IPS-18c (cell line): ENCODE results near the gene ARRDC3.
A peak's percentile ranks its signal among the peaks of the same experiment; 100 is the strongest.
"Not testable (repeated sequence)": the region's sequence is repeated elsewhere in the genome, so short reads cannot be mapped to it uniquely, and the experiment has no call there.

ENCODE experiments used
- H3K4me3 ChIP-seq: 2 replicates; pipeline ENCODE4 v1.7.0; 2013; ENCODE audit warnings: low read depth, mild to moderate bottlenecking, low read length, moderate library complexity; ENCODE audit not compliant: insufficient read depth
- H3K9me3 ChIP-seq: one replicate; pipeline ENCODE4 v1.6.1; 2013; ENCODE audit warnings: mild to moderate bottlenecking, low read length, moderate library complexity; ENCODE audit not compliant: control insufficient read depth, insufficient read depth

The ARRDC3 gene

GRCh38 chr5:91390268-91390667, 7.2 kb upstream of the ARRDC3 start:
- Histone ChIP-seq H3K9me3 (no peaks in the 10 kb centered on the region), H3K4me3 (no peak overlapping the region)

- not testable (repeated sequence) for H3K9me3 ChIP-seq, H3K4me3 ChIP-seq
These were observed 6.4 kb upstream of the ARRDC3 start for GRCh38 chr5:91389555-91389954.

- no peaks in the 10 kb centered on the region for H3K9me3 ChIP-seq
- no peak overlapping the region for H3K4me3 ChIP-seq
These were observed 5.2 kb upstream of the ARRDC3 start for GRCh38 chr5:91388362-91388761.

- no peak overlapping the region for H3K4me3 ChIP-seq
These were observed 3.0 kb upstream of the ARRDC3 start for GRCh38 chr5:91386120-91386519.

GRCh38 chr5:91385596-91385995, 2.5 kb upstream of the ARRDC3 start:
- H3K9me3 ChIP-seq, H3K4me3 ChIP-seq: not testable (repeated sequence)

More at GRCh38 chr5:91386120-91386519, 3.0 kb upstream of the ARRDC3 start:
- H3K9me3 ChIP-seq = no peaks in the 10 kb centered on the region

- H3K9me3 ChIP-seq = no peaks in the 10 kb centered on the region
- no peak overlapping the region for H3K4me3 ChIP-seq
These were observed 1.7 kb upstream of the ARRDC3 start for GRCh38 chr5:91384671-91385430.

GRCh38 chr5:91383956-91384300, 811 bp upstream of the ARRDC3 start:
- Histone ChIP-seq H3K4me3 (peak overlapping the region; percentile 91), H3K9me3 (no peaks in the 10 kb centered on the region)

- H3K9me3 ChIP-seq = no peaks in the 10 kb centered on the region
These were observed 539 bp downstream of the ARRDC3 start for GRCh38 chr5:91382530-91383026.

GRCh38 chr5:91381774-91382359, 1.2 kb downstream of the ARRDC3 start:
- H3K4me3 ChIP-seq = peak overlapping the region; percentile 91
- no peaks in the 10 kb centered on the region for H3K9me3 ChIP-seq

More at GRCh38 chr5:91382530-91383026, 539 bp downstream of the ARRDC3 start:
- H3K4me3 ChIP-seq = peak overlapping the region; percentile 91

GRCh38 chr5:91381239-91381773, 1.8 kb downstream of the ARRDC3 start:
- no peaks in the 10 kb centered on the region for H3K9me3 ChIP-seq
- H3K4me3 ChIP-seq = peak overlapping the region; percentile 91

GRCh38 chr5:91380491-91381238, 2.5 kb downstream of the ARRDC3 start:
- Histone ChIP-seq H3K9me3 (no peaks in the 10 kb centered on the region), H3K4me3 (peak overlapping the region; percentile 91)

- H3K9me3 ChIP-seq = no peaks in the 10 kb centered on the region
- H3K4me3 ChIP-seq = peak overlapping the region; percentile 91
These were observed 3.1 kb downstream of the ARRDC3 start for GRCh38 chr5:91379914-91380490.

- H3K9me3 ChIP-seq = no peaks in the 10 kb centered on the region
- H3K4me3 ChIP-seq = peak overlapping the region; percentile 61
These were observed 3.7 kb downstream of the ARRDC3 start for GRCh38 chr5:91379246-91379913.

- no peak overlapping the region for H3K4me3 ChIP-seq
- H3K9me3 ChIP-seq = no peaks in the 10 kb centered on the region
These were observed 4.3 kb downstream of the ARRDC3 start for GRCh38 chr5:91378752-91379211.

GRCh38 chr5:91374893-91375520, 8.1 kb downstream of the ARRDC3 start:
- H3K9me3 ChIP-seq = no peaks in the 10 kb centered on the region
- no peak overlapping the region for H3K4me3 ChIP-seq

- no peaks in the 10 kb centered on the region for H3K9me3 ChIP-seq
- H3K4me3 ChIP-seq = no peak overlapping the region
These were observed 9.5 kb downstream of the ARRDC3 start for GRCh38 chr5:91373600-91373999.
